Endothelial cell of umbilical vein (primary cell): ENCODE measurements around the gene SELENOM. TPM values are rescaled to one million over a fixed set of nuclear protein-coding genes. Genes with fewer than 3 reads are reported as not detected.

Source experiments
- BruUV-seq: library from RNA; stranded (reverse); fragments of 400-500 nt; replicated peaks from 2 replicates; lab custom pipeline; 2021; lab: Mats Ljungman, UMichigan
- CTCF ChIA-PET: fragments of 300-600, 350-600 bp; sonication (Branson Sonifier 250); formaldehyde crosslinking; loops from one replicate; lab custom pipeline; 2021; ENCODE audit warnings: antibody characterized with exemption, inconsistent platforms; lab: Charles Lee
- POLR2A ChIA-PET: fragments of 300-600, 350-600 bp; sonication (Branson Sonifier 250); formaldehyde crosslinking; loops from one replicate; lab custom pipeline; 2021; ENCODE audit warnings: antibody characterized with exemption, inconsistent platforms; lab: Charles Lee
- DNase-seq: peaks from one replicate; pipeline ENCODE4 v3.0.0-alpha.2; 2011; ENCODE audit warnings: low read depth, low spot score
- FAIRE-seq: peaks from 2 replicates; lab custom pipeline; 2011; peaks lifted over from hg19 to GRCh38; lab: Jason Lieb, UNC
- H2AFZ ChIP-seq: 2 replicates; pipeline ENCODE4 v1.6.0; 2012; ENCODE audit warnings: low read depth, low read length, control low read depth, inconsistent platforms
- H3K27ac ChIP-seq: 2 replicates; pipeline ENCODE4 v1.5.1; 2011; ENCODE audit warnings: low read depth, mild to moderate bottlenecking, control low read depth, low read length, moderate library complexity; ENCODE audit not compliant: insufficient read depth
- H3K27me3 ChIP-seq, 2 experiments: 2 replicates each; pipeline versions ENCODE4 v1.6.0 to v1.6.1; 2011; ENCODE audit warnings: low read length in 2 of 2, mixed read lengths in 1 of 2; ENCODE audit not compliant: control insufficient read depth in 2 of 2, insufficient read depth in 2 of 2
- H3K36me3 ChIP-seq, 2 experiments: 2 replicates in 1 of 2; 3 replicates in 1 of 2; pipeline ENCODE4 v1.5.1; 2011; ENCODE audit warnings: low read length in 2 of 2, mild to moderate bottlenecking in 1 of 2, moderate library complexity in 1 of 2; ENCODE audit not compliant: control insufficient read depth in 2 of 2, insufficient read depth in 2 of 2; ENCODE audit errors: extremely low read depth in 1 of 2
- H3K4me1 ChIP-seq: 3 replicates; pipeline ENCODE4 v1.5.1; 2011; ENCODE audit warnings: mild to moderate bottlenecking, low read length; ENCODE audit not compliant: control insufficient read depth, insufficient read depth; ENCODE audit errors: extremely low read depth
- H3K4me2 ChIP-seq: 2 replicates; pipeline ENCODE4 v1.6.1; 2011; ENCODE audit warnings: low read length, control low read depth, mixed read lengths; ENCODE audit not compliant: insufficient read depth
- H3K4me3 ChIP-seq, 3 experiments: fragments of 200-600 bp in 1 of 3; sonication (generic), shearing (Covaris generic) in 1 of 3; replicated peaks in 1 of 3; 2 replicates each; pipeline ENCODE4 v1.5.1; 2011 to 2016; ENCODE audit warnings: control low read depth in 3 of 3, low read length in 3 of 3, mild to moderate bottlenecking in 2 of 3, inconsistent platforms in 1 of 3, low read depth in 1 of 3, moderate library complexity in 1 of 3; ENCODE audit not compliant: insufficient read depth in 1 of 3
- H3K79me2 ChIP-seq: 2 replicates; pipeline ENCODE4 v1.6.0; 2012; ENCODE audit warnings: low read length, inconsistent platforms; ENCODE audit not compliant: control insufficient read depth, insufficient read depth
- H3K9ac ChIP-seq: replicated peaks from 2 replicates; pipeline ENCODE3; 2011; ENCODE audit warnings: low read length, control low read depth; ENCODE audit not compliant: insufficient read depth; ENCODE audit errors: extremely low read depth
- H3K9me1 ChIP-seq: replicated peaks from 3 replicates; pipeline ENCODE4 v1.6.0; 2011; ENCODE audit warnings: mild to moderate bottlenecking, low read length; ENCODE audit not compliant: control insufficient read depth, insufficient read depth; ENCODE audit errors: extremely low read depth
- H3K9me3 ChIP-seq: replicated peaks from 2 replicates; pipeline ENCODE4 v1.5.1; 2012; ENCODE audit warnings: low read length, inconsistent platforms; ENCODE audit not compliant: control insufficient read depth, insufficient read depth
- H4K20me1 ChIP-seq: replicated peaks from 2 replicates; pipeline ENCODE3; 2011; ENCODE audit warnings: mild to moderate bottlenecking, low read length; ENCODE audit not compliant: control insufficient read depth, insufficient read depth; ENCODE audit errors: extremely low read depth
- EZH2 ChIP-seq: IDR thresholded peaks from 2 replicates; pipeline ENCODE4 v1.6.1; 2012; ENCODE audit warnings: borderline replicate concordance, low read depth, mild to moderate bottlenecking, moderate library complexity, low read length, inconsistent platforms; ENCODE audit not compliant: severe bottlenecking
- FOS ChIP-seq: IDR thresholded peaks from 2 replicates; pipeline ENCODE4 v1.6.1; 2011; ENCODE audit warnings: mild to moderate bottlenecking, low read length, moderate library complexity, borderline replicate concordance; ENCODE audit not compliant: insufficient read depth
- GATA2 ChIP-seq: IDR thresholded peaks from 2 replicates; pipeline ENCODE4 v1.7.0; 2011; ENCODE audit warnings: low read depth, mild to moderate bottlenecking, moderate library complexity, mixed read lengths, low read length; ENCODE audit not compliant: insufficient read length, insufficient read depth
- JUN ChIP-seq: IDR thresholded peaks from 2 replicates; pipeline ENCODE4 v1.6.1; 2011; ENCODE audit warnings: borderline replicate concordance, low read depth; ENCODE audit not compliant: insufficient read length, insufficient read depth
- MYC ChIP-seq: IDR thresholded peaks from one replicate; pipeline ENCODE4 v1.6.1; 2011; ENCODE audit warnings: mild to moderate bottlenecking, low read depth, low read length
- POLR2A ChIP-seq: IDR thresholded peaks from 2 replicates; pipeline ENCODE4 v1.6.1; 2012; ENCODE audit warnings: low read depth, mild to moderate bottlenecking, control low read depth, low read length
- POLR2AphosphoS5 ChIP-seq: IDR thresholded peaks from 2 replicates; pipeline ENCODE4 v1.6.1; 2012; ENCODE audit warnings: low read depth, mild to moderate bottlenecking, control low read depth, low read length, moderate library complexity; ENCODE audit not compliant: insufficient read depth
- dilution Hi-C: fragments of 300-500 bp; cut with MboI; formaldehyde crosslinking; loops from one replicate; pipeline ENCODE4 v1.15.0; 2019; ENCODE audit warnings: low sequenced_read_pairs; ENCODE audit not compliant: extremely low pct_ligation_motif_present
- intact Hi-C: fragments of 100-400 bp; cut with micrococcal nuclease; formaldehyde crosslinking; loops from one replicate; pipeline ENCODE4 v1.10.0; 2022
- polyA plus RNA-seq, 4 experiments: library from polyadenylated mRNA; depleted of rRNA in 3 of 4; stranded (reverse) in 3 of 4; unstranded in 1 of 4; fragments of >200 nt; gene quantifications; 2 replicates each; pipeline versions ENCODE4 v1.2.1 to v1.2.3, GENCODE V29; 2011 to 2012; ENCODE audit warnings: missing spikeins in 1 of 4
- total RNA-seq: library from RNA; stranded (reverse); gene quantifications from 2 replicates; pipeline ENCODE4 v1.2.3, GENCODE V29; 2021
- TF ChIP-seq, protein P1 (sequence below), 2 donors: IDR thresholded peaks; 1 replicate in 1 of 2; 2 replicates in 1 of 2; pipeline ENCODE4 v1.5.1; 2011; ENCODE audit warnings: low read length in 2 of 2, mild to moderate bottlenecking in 2 of 2, moderate library complexity in 2 of 2, control low read depth in 1 of 2, inconsistent platforms in 1 of 2, low read depth in 1 of 2; ENCODE audit not compliant: insufficient read depth in 1 of 2; ENCODE audit errors: extremely low read depth in 1 of 2
- TF ChIP-seq, protein P2 (sequence below): IDR thresholded peaks from 2 replicates; pipeline ENCODE4 v1.6.1; 2011; ENCODE audit not compliant: insufficient read depth, insufficient read length

Gene SELENOM
- total and polyA plus RNA-seq, 2 donors (not counting 3 experiments of a cell fraction or from before 2014, with no cell fraction given): 29.6 to 87.1 TPM

DNA sequence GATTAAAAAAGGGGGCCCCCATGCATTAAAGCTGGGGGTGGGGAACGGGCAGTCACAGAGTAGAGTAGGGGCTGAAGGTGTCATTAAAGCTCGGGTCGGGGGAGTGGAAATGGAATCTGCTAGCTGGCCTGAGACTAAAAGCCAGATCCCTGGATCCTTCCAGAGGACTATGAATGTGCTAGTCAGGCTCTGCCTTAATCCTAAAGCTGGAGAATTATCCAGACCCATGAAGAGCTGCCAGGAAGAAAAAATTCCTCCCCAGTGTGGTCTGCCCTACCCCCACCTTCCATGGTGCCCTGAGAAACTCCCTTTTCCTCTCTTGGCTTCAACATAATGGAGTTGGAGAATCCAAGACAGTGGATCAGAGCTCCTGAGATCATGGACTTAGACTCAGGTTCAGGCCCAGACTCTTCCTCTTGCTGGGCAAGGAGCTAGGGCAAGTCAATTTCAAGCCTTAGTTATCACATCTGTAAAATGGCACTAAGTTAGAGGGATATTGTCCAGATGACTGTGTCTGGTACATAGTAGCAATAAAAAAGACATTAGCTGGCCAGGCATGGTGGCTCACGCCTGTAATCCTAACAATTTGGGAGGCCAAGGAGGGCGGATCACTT is 50.3 kb downstream of the SELENOM start:
- no peaks in the 10 kb centered on the region for H4K20me1 ChIP-seq
- intact Hi-C loops (no loop called here), dilution Hi-C loops (no loop called here)
- H3K79me2 ChIP-seq: no peaks in the 10 kb centered on the region
- H2AFZ ChIP-seq: no peak overlapping the region
- no peak overlapping the region for H3K4me2 ChIP-seq
- POLR2A ChIA-PET: interaction anchor here (0.6 to 1.4 kb wide), 2 partner anchors 24 to 46 kb away, joined by 3 to 5 read pairs; partner anchors contain the start of gene SMTN
- no peaks in the 10 kb centered on the region for H3K27me3 ChIP-seq
- no peak overlapping the region for H3K27ac ChIP-seq
- CTCF ChIA-PET: interaction anchor here (0.7 to 1.3 kb wide), 5 partner anchors 11 to 88 kb away, joined by 3 to 6 read pairs (median 3); no protein-coding TSS in a partner anchor
- FAIRE-seq (no peak), DNase-seq (no peak)
- H3K9ac ChIP-seq: no peak overlapping the region
- H3K4me3 ChIP-seq: no peak overlapping the region
- no TSS peak for BruUV-seq
- H3K4me1 ChIP-seq: peaks cover 5% of the 10 kb centered on the region
- H3K9me1 ChIP-seq: no peaks in the 10 kb centered on the region
- TF ChIP-seq EZH2 (no peak), POLR2A (no peak), POLR2AphosphoS5 (no peak), MYC (no peak), JUN (no peak), GATA2 (no peak), FOS (no peak)
- TF ChIP-seq, protein P1, sequence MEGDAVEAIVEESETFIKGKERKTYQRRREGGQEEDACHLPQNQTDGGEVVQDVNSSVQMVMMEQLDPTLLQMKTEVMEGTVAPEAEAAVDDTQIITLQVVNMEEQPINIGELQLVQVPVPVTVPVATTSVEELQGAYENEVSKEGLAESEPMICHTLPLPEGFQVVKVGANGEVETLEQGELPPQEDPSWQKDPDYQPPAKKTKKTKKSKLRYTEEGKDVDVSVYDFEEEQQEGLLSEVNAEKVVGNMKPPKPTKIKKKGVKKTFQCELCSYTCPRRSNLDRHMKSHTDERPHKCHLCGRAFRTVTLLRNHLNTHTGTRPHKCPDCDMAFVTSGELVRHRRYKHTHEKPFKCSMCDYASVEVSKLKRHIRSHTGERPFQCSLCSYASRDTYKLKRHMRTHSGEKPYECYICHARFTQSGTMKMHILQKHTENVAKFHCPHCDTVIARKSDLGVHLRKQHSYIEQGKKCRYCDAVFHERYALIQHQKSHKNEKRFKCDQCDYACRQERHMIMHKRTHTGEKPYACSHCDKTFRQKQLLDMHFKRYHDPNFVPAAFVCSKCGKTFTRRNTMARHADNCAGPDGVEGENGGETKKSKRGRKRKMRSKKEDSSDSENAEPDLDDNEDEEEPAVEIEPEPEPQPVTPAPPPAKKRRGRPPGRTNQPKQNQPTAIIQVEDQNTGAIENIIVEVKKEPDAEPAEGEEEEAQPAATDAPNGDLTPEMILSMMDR (IDR thresholded peaks at IDR 0.05; ENCODE audit: extremely low read depth in 1 of 2, insufficient read depth in 1 of 2, low read depth in 1 of 2, low read length in 2 of 2): no peak
- TF ChIP-seq, protein P2, sequence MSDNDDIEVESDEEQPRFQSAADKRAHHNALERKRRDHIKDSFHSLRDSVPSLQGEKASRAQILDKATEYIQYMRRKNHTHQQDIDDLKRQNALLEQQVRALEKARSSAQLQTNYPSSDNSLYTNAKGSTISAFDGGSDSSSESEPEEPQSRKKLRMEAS: no peak
- no peaks in the 10 kb centered on the region for H3K9me3 ChIP-seq
- no peaks in the 10 kb centered on the region for H3K36me3 ChIP-seq
